IPS-NIHi11 (cell line): ENCODE measurements around the gene DNAJB13.

ENCODE experiments used
- DNase-seq: peaks from one replicate; pipeline ENCODE4 v3.0.0; 2012; ENCODE audit warnings: mixed read lengths, low spot score

DNAJB13 gene

GRCh38 chr11:74015919-74016684 is 65.3 kb downstream of the DNAJB13 start:
- DNase-seq: no peak

DNA sequence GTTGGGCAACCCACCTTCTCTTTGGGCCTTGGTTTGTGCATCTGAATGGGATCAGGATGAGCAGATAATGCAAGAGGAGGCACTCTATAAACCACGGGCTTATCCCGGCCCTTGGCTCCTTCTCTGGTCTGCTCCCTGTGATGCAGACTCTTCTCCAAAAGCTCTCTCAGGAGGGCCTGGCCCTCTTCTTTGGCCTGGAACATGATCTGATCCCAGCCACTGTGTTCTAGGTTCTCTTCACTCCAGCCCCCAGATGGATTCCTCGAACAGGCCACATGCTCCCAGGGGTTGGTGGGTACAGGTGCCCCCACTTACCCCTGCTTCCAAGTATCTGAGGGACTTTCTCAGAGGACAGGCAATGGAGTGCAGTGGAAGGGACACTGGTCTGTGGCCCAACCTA is 66.8 kb downstream of the DNAJB13 start:
- DNase-seq: no peak

- DNase-seq: no peak
Measured at GRCh38 chr11:74018331-74019005, 67.6 kb downstream of the DNAJB13 start.

- no peak for DNase-seq
Measured at GRCh38 chr11:74019104-74019738, 68.4 kb downstream of the DNAJB13 start.

DNA sequence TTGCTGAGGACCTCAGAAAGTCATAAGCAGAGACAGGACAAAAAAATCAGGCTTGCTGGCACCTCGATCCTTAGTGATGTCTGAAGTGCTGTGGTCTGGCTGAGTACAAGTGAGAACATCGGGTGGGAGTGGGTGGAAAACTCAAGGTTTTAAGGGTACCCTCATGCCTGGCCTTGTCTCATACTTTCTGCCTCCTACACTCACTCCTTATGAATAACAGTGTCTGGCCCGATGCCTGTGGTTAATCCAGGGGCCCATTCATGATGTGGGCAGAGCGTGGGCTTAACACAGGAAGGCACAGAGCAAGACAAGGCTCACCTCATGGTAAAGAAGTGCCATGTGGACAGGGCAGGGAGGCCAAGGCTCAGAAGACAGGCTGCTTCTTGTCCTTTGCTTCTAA is 69.0 kb downstream of the DNAJB13 start:
- DNase-seq: no peak
